OCI-LY1 (cell line): ENCODE results near the gene NBPF3.

ENCODE experiments used
- CTCF ChIP-seq: fragments of 200-600 bp; sonication (generic), shearing (Covaris generic); IDR thresholded peaks from 2 replicates; pipeline ENCODE4 v1.5.1; 2017; ENCODE audit warnings: mild to moderate bottlenecking, antibody characterized with exemption, low read length, moderate library complexity, mixed read lengths
- EZH2 ChIP-seq: fragments of 200-600 bp; sonication (generic), shearing (Covaris generic); IDR thresholded peaks from 2 replicates; pipeline ENCODE4 v1.8.0; 2017; ENCODE audit warnings: borderline replicate concordance, mixed run types, mild to moderate bottlenecking, antibody characterized with exemption, low read length, moderate library complexity, mixed read lengths

GRCh38 chr1:21518774-21519455 lies 79.0 kb downstream of the NBPF3 start:
- TF ChIP-seq EZH2 (no peak), CTCF (no peak)
